ENCODE data around the gene EIF1. TPM values are rescaled to one million over a fixed set of nuclear protein-coding genes. Genes with fewer than 3 reads are reported as not detected.

EIF1 gene
- total and polyA plus RNA-seq, 2 donors (not counting 3 experiments of a cell fraction or from before 2014, with no cell fraction given) = 168 to 814 TPM

DNA sequence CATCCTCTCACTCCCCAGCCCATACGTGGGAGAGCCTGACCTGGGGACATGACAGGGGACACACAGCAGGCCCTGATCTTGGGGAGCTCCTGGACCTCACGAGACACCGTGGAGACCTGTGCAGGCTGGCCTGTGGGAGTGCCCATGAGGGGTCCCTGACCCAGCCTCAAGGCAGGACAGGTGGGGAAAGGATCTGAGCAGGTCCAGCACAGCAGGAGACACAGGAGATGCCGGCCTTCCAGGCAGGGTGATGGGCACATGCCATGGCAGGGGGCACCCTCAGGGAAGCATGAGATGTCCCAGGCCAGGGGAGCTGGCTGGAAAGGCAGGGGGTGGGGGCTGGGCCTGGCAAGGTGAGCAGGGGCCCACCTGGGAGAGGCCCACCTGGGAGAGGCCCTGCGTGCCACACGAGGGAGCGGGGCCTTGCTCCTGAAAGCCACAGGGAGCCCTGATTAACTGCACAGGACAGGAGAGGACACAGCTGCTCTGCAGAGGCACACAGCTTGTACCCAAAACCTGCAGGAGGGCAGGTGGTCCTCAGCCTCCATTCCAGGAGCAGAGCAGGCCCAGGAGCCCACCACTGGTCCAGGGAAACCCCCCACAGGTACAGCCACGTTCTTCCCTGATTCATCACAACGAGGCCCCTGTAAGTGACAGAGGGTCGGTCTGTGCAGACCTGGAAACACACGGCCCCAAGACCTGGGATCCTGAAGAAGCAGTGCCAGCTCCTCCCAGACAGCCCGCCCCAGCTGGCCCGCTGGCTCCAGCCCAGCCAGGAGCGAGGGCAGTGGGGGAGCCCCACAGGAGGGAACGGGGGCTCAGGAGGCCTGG, 37.7 kb upstream of the EIF1 start:
- no peak for FAIRE-seq
- no TSS peak for BruUV-seq (replicated peaks)
- Histone ChIP-seq H3K9me1 (replicated peaks; ENCODE audit: control insufficient read depth, extremely low read depth, insufficient read depth, low read length) (no peaks in the 10 kb centered on the region), H3K27me3 (ENCODE audit: control insufficient read depth in 2 of 2, insufficient read depth in 2 of 2, low read length in 2 of 2) (no peaks in the 10 kb centered on the region), H3K9me3 (replicated peaks; ENCODE audit: control insufficient read depth, insufficient read depth, low read length) (no peaks in the 10 kb centered on the region), H3K79me2 (ENCODE audit: control insufficient read depth, insufficient read depth, low read length) (no peaks in the 10 kb centered on the region), H3K4me2 (ENCODE audit: insufficient read depth, low read length) (no peak overlapping the region), H3K36me3 (ENCODE audit: control insufficient read depth in 2 of 2, extremely low read depth in 1 of 2, insufficient read depth in 2 of 2, low read length in 2 of 2) (no peaks in the 10 kb centered on the region), H3K9ac (replicated peaks; ENCODE audit: extremely low read depth, insufficient read depth, low read length) (no peak overlapping the region), H2AFZ (ENCODE audit: low read depth, low read length) (no peak overlapping the region), H3K4me3 (replicated peaks in 1 of 3; ENCODE audit: insufficient read depth in 1 of 3, low read depth in 1 of 3, low read length in 3 of 3) (no peak overlapping the region), H3K4me1 (ENCODE audit: control insufficient read depth, extremely low read depth, insufficient read depth, low read length) (peaks cover 7% of the 10 kb centered on the region), H3K27ac (ENCODE audit: insufficient read depth, low read depth, low read length) (no peak overlapping the region), H4K20me1 (replicated peaks; ENCODE audit: control insufficient read depth, extremely low read depth, insufficient read depth, low read length) (no peaks in the 10 kb centered on the region)
- no peak for DNase-seq (ENCODE audit: low read depth, low spot score)
- intact Hi-C loops (cut with micrococcal nuclease) = no loop called here
- CTCF ChIA-PET = interaction anchor here (1.9 to 9.0 kb wide), 5 partner anchors 13 to 793 kb away, joined by 6 to 319 read pairs (median 44); no protein-coding TSS in a partner anchor
- POLR2A ChIA-PET = interaction anchor here (0.7 kb wide), 1 partner anchor 12 kb away, joined by 4 read pairs; no protein-coding TSS in a partner anchor
- TF ChIP-seq EZH2 (IDR thresholded peaks at IDR 0.05; ENCODE audit: borderline replicate concordance, low read depth, low read length, severe bottlenecking) (no peak), GATA2 (IDR thresholded peaks at IDR 0.05; ENCODE audit: insufficient read depth, insufficient read length, low read depth, low read length) (no peak), POLR2A (IDR thresholded peaks at IDR 0.05; ENCODE audit: low read depth, low read length) (no peak), JUN (IDR thresholded peaks at IDR 0.05; ENCODE audit: borderline replicate concordance, insufficient read depth, insufficient read length, low read depth) (no peak), POLR2AphosphoS5 (IDR thresholded peaks at IDR 0.05; ENCODE audit: insufficient read depth, low read depth, low read length) (no peak), MAX (IDR thresholded peaks at IDR 0.05; ENCODE audit: insufficient read depth, insufficient read length) (no peak), CTCF (IDR thresholded peaks at IDR 0.05; ENCODE audit: extremely low read depth in 1 of 2, insufficient read depth in 1 of 2, low read depth in 1 of 2, low read length in 2 of 2) (no peak), MYC (IDR thresholded peaks at IDR 0.05; ENCODE audit: low read depth, low read length) (no peak), FOS (IDR thresholded peaks at IDR 0.05; ENCODE audit: borderline replicate concordance, insufficient read depth, low read length) (no peak)
- dilution Hi-C loops (cut with MboI; ENCODE audit: extremely low pct_ligation_motif_present, low sequenced_read_pairs) = no loop called here

All from endothelial cell of umbilical vein (primary cell).